ENCODE data around the gene HPCAL4.

HPCAL4 gene

DNA sequence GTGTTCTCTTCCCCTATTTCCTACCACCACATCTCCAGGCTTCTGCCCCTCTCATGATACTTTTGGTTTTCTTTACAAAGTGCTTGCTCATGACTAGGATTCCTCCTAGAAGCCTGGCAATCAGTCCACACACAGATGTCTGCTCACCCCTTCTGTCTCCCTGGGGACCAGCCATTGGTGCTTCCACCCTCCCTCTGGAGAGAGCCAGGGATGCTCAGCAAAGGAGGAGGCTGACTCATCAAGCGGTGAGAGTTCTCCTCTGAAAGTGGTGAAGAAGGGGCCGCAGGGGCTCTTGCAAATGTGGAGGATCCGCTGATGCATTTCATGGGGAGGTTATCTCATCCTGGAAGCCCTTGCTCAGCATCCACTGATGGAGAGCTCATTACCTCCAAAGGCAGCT, 33.8 kb downstream of the HPCAL4 start:
- Histone ChIP-seq H3K79me2 (ENCODE audit: insufficient read depth, low read depth) (no peaks in the 10 kb centered on the region), H3K27ac (no peak overlapping the region), H3K27me3 (ENCODE audit: insufficient read depth, low read depth) (no peaks in the 10 kb centered on the region), H3K9ac (no peak overlapping the region), H2AFZ (ENCODE audit: low read depth) (peak overlapping the region; percentile 90), H3K4me3 (IDR thresholded peaks at IDR 0.05; ENCODE audit: insufficient read depth, low read depth, low read length) (peak overlapping the region; percentile 33), H3K4me1 (ENCODE audit: low read depth, poor library complexity, severe bottlenecking) (peaks cover 19% of the 10 kb centered on the region), H4K20me1 (ENCODE audit: insufficient read depth) (no peaks in the 10 kb centered on the region), H3K4me2 (peak overlapping the region; percentile 30; the same call in 1 of the 2 replicates), H3K36me3 (ENCODE audit: insufficient read depth) (no peaks in the 10 kb centered on the region)
- TF ChIP-seq, protein P1, sequence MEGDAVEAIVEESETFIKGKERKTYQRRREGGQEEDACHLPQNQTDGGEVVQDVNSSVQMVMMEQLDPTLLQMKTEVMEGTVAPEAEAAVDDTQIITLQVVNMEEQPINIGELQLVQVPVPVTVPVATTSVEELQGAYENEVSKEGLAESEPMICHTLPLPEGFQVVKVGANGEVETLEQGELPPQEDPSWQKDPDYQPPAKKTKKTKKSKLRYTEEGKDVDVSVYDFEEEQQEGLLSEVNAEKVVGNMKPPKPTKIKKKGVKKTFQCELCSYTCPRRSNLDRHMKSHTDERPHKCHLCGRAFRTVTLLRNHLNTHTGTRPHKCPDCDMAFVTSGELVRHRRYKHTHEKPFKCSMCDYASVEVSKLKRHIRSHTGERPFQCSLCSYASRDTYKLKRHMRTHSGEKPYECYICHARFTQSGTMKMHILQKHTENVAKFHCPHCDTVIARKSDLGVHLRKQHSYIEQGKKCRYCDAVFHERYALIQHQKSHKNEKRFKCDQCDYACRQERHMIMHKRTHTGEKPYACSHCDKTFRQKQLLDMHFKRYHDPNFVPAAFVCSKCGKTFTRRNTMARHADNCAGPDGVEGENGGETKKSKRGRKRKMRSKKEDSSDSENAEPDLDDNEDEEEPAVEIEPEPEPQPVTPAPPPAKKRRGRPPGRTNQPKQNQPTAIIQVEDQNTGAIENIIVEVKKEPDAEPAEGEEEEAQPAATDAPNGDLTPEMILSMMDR (conservative IDR thresholded peaks at IDR 0.05; ENCODE audit: low read depth, low read length): no peak

GRCh38 chr1:39656391-39656790, 34.8 kb downstream of the HPCAL4 start:
- no peak overlapping the region for H3K9ac ChIP-seq
- peaks cover 19% of the 10 kb centered on the region for H3K4me1 ChIP-seq (ENCODE audit: low read depth, poor library complexity, severe bottlenecking)
- H3K36me3 ChIP-seq (ENCODE audit: insufficient read depth): no peaks in the 10 kb centered on the region
- no peak overlapping the region for H3K4me3 ChIP-seq (IDR thresholded peaks at IDR 0.05; ENCODE audit: insufficient read depth, low read depth, low read length)
- no peak overlapping the region for H3K4me2 ChIP-seq
- no peaks in the 10 kb centered on the region for H3K27me3 ChIP-seq (ENCODE audit: insufficient read depth, low read depth)
- TF ChIP-seq, protein P1 (conservative IDR thresholded peaks at IDR 0.05; ENCODE audit: low read depth, low read length): no peak
- no peaks in the 10 kb centered on the region for H3K79me2 ChIP-seq (ENCODE audit: insufficient read depth, low read depth)
- no peaks in the 10 kb centered on the region for H4K20me1 ChIP-seq (ENCODE audit: insufficient read depth)
- no peak overlapping the region for H3K27ac ChIP-seq
- no peak overlapping the region for H2AFZ ChIP-seq (ENCODE audit: low read depth)

GRCh38 chr1:39655578-39656268, 35.5 kb downstream of the HPCAL4 start:
- Histone ChIP-seq H3K9ac (no peak overlapping the region), H3K27ac (no peak overlapping the region), H4K20me1 (ENCODE audit: insufficient read depth) (no peaks in the 10 kb centered on the region), H2AFZ (ENCODE audit: low read depth) (no peak overlapping the region), H3K36me3 (ENCODE audit: insufficient read depth) (no peaks in the 10 kb centered on the region), H3K4me3 (IDR thresholded peaks at IDR 0.05; ENCODE audit: insufficient read depth, low read depth, low read length) (no peak overlapping the region), H3K79me2 (ENCODE audit: insufficient read depth, low read depth) (no peaks in the 10 kb centered on the region), H3K4me2 (no peak overlapping the region), H3K27me3 (ENCODE audit: insufficient read depth, low read depth) (no peaks in the 10 kb centered on the region), H3K4me1 (ENCODE audit: low read depth, poor library complexity, severe bottlenecking) (peaks cover 19% of the 10 kb centered on the region)
- TF ChIP-seq, protein P1 (conservative IDR thresholded peaks at IDR 0.05; ENCODE audit: low read depth, low read length): no peak

- Histone ChIP-seq H3K27me3 (ENCODE audit: insufficient read depth, low read depth) (no peaks in the 10 kb centered on the region), H2AFZ (ENCODE audit: low read depth) (no peak overlapping the region), H3K79me2 (ENCODE audit: insufficient read depth, low read depth) (no peaks in the 10 kb centered on the region), H3K4me1 (ENCODE audit: low read depth, poor library complexity, severe bottlenecking) (peaks cover 19% of the 10 kb centered on the region), H3K4me3 (IDR thresholded peaks at IDR 0.05; ENCODE audit: insufficient read depth, low read depth, low read length) (no peak overlapping the region), H3K27ac (no peak overlapping the region), H3K9ac (no peak overlapping the region), H3K36me3 (ENCODE audit: insufficient read depth) (no peaks in the 10 kb centered on the region), H3K4me2 (no peak overlapping the region), H4K20me1 (ENCODE audit: insufficient read depth) (no peaks in the 10 kb centered on the region)
- TF ChIP-seq, protein P1 (conservative IDR thresholded peaks at IDR 0.05; ENCODE audit: low read depth, low read length): no peak
Observed at GRCh38 chr1:39654291-39654690, 36.9 kb downstream of the HPCAL4 start.
